Stimulated activated CD8-positive, alpha-beta memory T cell treated with anti-CD3 and anti-CD28 coated beads, Interleukin-7, amount 100 ng/mL, for 24 hours (primary cell): ENCODE data around the gene CLEC10A.

Experiments used
- DNase-seq: peaks from one replicate; pipeline ENCODE4 v3.0.0-alpha.2; 2020; ENCODE audit warnings: low read depth

Gene CLEC10A

DNA sequence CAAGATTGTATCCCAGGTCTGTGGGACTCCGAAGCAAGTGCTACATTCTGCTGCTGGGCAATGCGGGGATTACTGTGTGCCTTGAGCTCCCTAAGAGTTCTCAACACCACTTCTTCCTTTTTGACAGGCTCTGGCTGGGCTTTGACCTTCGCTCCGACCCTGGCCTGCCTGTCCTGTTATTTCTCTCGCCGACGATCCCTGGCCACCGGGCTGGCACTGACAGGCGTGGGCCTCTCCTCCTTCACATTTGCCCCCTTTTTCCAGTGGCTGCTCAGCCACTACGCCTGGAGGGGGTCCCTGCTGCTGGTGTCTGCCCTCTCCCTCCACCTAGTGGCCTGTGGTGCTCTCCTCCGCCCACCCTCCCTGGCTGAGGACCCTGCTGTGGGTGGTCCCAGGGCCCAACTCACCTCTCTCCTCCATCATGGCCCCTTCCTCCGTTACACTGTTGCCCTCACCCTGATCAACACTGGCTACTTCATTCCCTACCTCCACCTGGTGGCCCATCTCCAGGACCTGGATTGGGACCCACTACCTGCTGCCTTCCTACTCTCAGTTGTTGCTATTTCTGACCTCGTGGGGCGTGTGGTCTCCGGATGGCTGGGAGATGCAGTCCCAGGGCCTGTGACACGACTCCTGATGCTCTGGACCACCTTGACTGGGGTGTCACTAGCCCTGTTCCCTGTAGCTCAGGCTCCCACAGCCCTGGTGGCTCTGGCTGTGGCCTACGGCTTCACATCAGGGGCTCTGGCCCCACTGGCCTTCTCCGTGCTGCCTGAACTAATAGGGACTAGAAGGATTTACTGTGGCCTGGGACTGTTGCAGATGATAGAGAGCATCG, 41.8 kb downstream of the CLEC10A start:
- DNase-seq, result no peak

DNA sequence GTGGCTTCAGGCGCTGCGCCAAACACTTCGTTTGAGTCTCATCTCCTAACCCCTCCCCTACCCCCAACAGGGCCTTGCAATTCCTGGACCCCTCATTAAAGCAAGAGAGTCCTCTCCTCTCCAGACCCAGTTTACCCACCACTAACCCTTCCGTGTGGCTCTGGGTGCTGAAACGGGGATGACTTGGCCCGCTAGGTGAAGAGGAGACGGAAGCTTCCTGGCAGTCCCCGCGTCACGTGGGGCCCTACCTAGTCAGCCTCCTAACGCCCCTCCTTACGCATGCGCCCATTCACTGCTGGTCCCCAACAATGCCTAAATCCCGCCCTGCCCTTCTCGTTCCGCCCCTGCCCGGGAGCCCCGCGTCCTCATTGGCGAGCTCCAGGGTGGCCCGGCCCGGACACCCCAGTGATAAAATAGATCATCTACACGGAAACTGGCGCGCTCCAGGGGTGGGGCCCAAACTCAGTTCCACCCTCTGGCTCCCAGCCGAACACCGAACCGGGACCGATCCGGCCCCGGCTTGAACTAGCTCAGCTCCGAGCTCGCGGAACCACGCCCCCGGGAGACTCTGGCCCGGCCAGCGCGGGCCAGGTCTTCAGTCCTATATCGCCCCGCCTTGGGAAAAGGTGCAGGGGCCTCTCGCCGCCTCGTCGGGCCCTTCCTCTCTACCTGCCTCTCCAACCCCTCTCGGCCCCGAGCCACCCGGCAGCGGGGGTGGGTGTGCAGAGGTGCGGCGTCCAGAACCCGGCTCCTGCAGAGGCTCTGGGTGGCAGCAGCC, 44.3 kb downstream of the CLEC10A start, which contains the start of gene SLC16A13:
TSS of gene SLC16A13 (plus strand) at position 425 of the 778 bp plus-strand sequence. CDS start 368 bp downstream, outside the sequence.
- peak; percentile 96 for DNase-seq

GRCh38 chr17:7034955-7035590, 45.0 kb downstream of the CLEC10A start:
- no peak for DNase-seq

- no peak for DNase-seq
These were observed 50.4 kb downstream of the CLEC10A start for GRCh38 chr17:7029659-7030058.

GRCh38 chr17:7029096-7029495, 51.0 kb downstream of the CLEC10A start:
- DNase-seq, result no peak

DNA sequence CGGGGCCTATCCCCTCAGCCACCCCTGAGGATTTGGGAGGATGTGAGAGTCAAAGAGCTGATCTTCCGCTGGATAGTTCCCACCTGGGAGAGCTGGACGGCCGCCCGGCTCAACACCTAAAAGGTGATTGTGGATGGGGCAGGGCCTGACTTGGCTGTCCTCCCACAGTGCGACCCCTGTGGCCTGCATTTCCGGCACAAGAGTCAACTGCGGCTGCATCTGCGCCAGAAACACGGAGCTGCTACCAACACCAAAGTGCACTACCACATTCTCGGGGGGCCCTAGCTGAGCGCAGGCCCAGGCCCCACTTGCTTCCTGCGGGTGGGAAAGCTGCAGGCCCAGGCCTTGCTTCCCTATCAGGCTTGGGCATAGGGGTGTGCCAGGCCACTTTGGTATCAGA, 52.7 kb downstream of the CLEC10A start:
- no peak for DNase-seq

DNA sequence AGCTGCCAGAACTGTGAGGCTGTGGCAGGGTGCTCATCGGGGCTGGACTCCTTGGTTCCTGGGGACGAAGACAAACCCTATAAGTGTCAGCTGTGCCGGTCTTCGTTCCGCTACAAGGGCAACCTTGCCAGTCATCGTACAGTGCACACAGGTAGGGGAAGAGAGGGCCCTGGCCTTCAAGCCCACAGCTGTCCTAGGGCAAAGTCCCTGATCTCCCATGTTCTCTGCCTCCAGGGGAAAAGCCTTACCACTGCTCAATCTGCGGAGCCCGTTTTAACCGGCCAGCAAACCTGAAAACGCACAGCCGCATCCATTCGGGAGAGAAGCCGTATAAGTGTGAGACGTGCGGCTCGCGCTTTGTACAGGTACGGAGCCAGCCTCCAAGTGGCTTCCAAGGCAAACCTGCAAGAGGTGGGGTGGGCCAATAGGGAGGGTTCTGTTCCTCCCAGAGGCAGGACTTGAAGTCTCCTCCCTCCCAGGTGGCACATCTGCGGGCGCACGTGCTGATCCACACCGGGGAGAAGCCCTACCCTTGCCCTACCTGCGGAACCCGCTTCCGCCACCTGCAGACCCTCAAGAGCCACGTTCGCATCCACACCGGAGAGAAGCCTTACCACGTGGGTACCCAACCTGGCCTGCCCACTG, 53.5 kb downstream of the CLEC10A start:
- DNase-seq, result no peak

- no peak for DNase-seq
These were observed 54.8 kb downstream of the CLEC10A start for GRCh38 chr17:7025245-7025644.
